Progenitor cell of endocrine pancreas (in vitro differentiated cells): ENCODE measurements around the gene TMEM209. TPM values are rescaled to one million over a fixed set of nuclear protein-coding genes. Genes with fewer than 3 reads are reported as not detected.
"Not testable (repeated sequence)": the region's sequence is repeated elsewhere in the genome, so short reads cannot be mapped to it uniquely, and the experiment has no call there.

Source experiments
- DNase-seq: peaks from one replicate; pipeline ENCODE4 v3.0.0; 2021; ENCODE audit warnings: low spot score; ENCODE audit not compliant: unreplicated experiment
- H3K27ac Mint-ChIP-seq: 2 replicates; pipeline ENCODE4 v1.8.0; 2021; ENCODE audit warnings: mild to moderate bottlenecking, moderate library complexity, mixed read lengths
- H3K27me3 Mint-ChIP-seq: 2 replicates; pipeline ENCODE4 v1.8.0; 2021; ENCODE audit warnings: mixed read lengths
- H3K36me3 Mint-ChIP-seq: 2 replicates; pipeline ENCODE4 v1.8.0; 2022; ENCODE audit warnings: mixed read lengths; ENCODE audit not compliant: insufficient read depth
- H3K4me1 Mint-ChIP-seq: 2 replicates; pipeline ENCODE4 v1.8.0; 2021; ENCODE audit warnings: low read depth, mixed read lengths
- H3K4me3 Mint-ChIP-seq: 2 replicates; pipeline ENCODE4 v1.8.0; 2021; ENCODE audit warnings: low read depth, mild to moderate bottlenecking, moderate library complexity, mixed read lengths
- H3K9me3 Mint-ChIP-seq: 2 replicates; pipeline ENCODE4 v1.8.0; 2021; ENCODE audit warnings: low read depth, mixed read lengths
- total RNA-seq: library from RNA; stranded (reverse); gene quantifications from 2 replicates; pipeline ENCODE4 v1.2.1, GENCODE V29; 2021
- TF ChIP-seq, protein P1 (sequence below): fragments of 200-600 bp; sonication (generic); IDR thresholded peaks from one replicate; pipeline ENCODE4 v1.5.0; 2021; ENCODE audit warnings: antibody characterized with exemption, mild to moderate bottlenecking; ENCODE audit not compliant: unreplicated experiment

TMEM209 gene
- total RNA-seq, 1 donor from 2014 or later, result 29.2 TPM

DNA sequence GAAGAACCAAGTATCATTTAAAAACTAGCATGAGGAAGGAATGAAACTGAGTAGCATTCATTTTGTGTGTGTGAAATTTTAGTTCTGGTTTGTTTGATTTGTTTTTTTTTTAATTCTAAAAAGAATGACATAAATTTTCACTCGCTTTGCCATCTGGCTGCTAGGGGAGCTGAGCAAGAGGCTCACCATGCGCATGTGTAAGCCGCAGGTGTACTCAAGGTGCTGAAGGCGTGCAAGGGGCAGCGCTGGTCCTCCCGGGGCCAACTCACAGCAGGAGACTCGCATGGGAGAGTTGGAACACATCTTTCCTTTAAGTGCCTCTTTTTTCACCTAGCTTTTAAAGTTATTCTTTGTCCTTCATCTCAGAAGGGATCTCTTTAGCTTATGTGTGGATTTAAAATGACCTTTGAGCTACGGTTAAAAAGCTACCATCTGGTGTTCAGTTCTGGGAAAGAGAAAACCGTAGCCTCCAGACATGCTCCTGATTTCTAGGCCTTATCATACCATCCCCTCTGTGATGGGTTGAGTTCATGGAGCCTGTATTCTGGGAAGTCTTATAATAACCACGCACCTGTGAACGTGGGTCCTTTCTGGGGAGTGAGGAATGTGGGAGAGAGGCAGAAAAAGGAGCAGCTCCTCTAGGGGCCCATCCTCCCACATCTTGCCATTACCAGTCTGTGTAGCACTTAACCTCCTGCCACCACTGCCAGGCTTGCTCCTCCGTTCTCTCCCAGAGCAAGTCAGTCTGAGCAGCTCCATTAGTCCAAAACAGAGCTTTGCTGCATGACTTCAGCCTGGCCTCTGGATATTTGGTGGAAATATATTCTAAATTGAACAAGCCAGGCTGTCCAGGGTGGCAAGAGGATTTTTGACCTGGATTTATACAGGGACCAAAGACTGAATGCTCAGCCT lies 73.0 kb downstream of the TMEM209 start:
- H3K9me3 Mint-ChIP-seq, result no peaks in the 10 kb centered on the region
- no peak overlapping the region for H3K4me3 Mint-ChIP-seq
- H3K27me3 Mint-ChIP-seq, result no peaks in the 10 kb centered on the region
- DNase-seq, result no peak
- TF ChIP-seq, protein P1, sequence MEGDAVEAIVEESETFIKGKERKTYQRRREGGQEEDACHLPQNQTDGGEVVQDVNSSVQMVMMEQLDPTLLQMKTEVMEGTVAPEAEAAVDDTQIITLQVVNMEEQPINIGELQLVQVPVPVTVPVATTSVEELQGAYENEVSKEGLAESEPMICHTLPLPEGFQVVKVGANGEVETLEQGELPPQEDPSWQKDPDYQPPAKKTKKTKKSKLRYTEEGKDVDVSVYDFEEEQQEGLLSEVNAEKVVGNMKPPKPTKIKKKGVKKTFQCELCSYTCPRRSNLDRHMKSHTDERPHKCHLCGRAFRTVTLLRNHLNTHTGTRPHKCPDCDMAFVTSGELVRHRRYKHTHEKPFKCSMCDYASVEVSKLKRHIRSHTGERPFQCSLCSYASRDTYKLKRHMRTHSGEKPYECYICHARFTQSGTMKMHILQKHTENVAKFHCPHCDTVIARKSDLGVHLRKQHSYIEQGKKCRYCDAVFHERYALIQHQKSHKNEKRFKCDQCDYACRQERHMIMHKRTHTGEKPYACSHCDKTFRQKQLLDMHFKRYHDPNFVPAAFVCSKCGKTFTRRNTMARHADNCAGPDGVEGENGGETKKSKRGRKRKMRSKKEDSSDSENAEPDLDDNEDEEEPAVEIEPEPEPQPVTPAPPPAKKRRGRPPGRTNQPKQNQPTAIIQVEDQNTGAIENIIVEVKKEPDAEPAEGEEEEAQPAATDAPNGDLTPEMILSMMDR, result no peak
- peaks cover 7% of the 10 kb centered on the region for H3K4me1 Mint-ChIP-seq
- peaks cover 33% of the 10 kb centered on the region for H3K36me3 Mint-ChIP-seq
- peak overlapping the region; percentile 46 for H3K27ac Mint-ChIP-seq

DNA sequence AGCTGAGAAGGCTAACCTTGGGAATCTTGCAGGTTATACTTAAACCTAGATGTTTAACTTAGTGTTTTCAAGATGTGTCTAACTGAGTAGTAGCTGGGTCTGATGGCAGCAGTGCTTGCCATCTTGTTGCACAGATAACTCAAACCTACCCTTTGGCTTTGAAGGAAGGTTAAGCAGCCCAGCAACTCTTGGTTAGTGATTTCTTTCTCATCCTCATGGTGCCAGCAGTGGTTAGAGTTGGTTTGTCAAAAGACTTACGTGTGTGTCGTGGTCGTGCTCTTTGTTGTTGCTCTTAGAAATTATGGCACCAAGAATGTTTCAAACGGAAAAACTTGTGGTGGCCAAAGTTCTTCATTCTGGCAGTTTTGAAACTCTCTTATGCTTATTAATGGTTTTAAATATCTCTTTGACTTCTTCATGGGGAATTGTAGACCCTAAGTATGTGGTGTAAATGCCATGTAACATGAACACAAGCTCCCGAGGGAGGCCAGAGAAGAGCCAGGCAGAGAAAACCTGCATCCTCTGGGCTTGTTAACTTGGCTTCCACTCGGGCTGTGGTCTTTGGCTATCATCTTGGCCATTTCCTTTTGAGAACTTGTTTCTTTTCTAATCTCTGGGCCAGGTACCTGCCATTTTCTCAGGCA lies 73.9 kb downstream of the TMEM209 start:
- no peaks in the 10 kb centered on the region for H3K27me3 Mint-ChIP-seq
- no peak for DNase-seq
- H3K4me1 Mint-ChIP-seq, result peaks cover 7% of the 10 kb centered on the region
- H3K27ac Mint-ChIP-seq, result peak overlapping the region; percentile 74
- peaks cover 37% of the 10 kb centered on the region for H3K36me3 Mint-ChIP-seq
- TF ChIP-seq, protein P1, result no peak
- no peak overlapping the region for H3K4me3 Mint-ChIP-seq
- H3K9me3 Mint-ChIP-seq, result no peaks in the 10 kb centered on the region

- TF ChIP-seq, protein P1, result no peak
- Mint-ChIP-seq H3K27ac (no peak overlapping the region), H3K4me3 (no peak overlapping the region), H3K36me3 (peaks cover 36% of the 10 kb centered on the region), H3K27me3 (no peaks in the 10 kb centered on the region), H3K9me3 (no peaks in the 10 kb centered on the region), H3K4me1 (peaks cover 4% of the 10 kb centered on the region)
- no peak for DNase-seq
These were observed 76.2 kb downstream of the TMEM209 start for GRCh38 chr7:130129011-130129411.

DNA sequence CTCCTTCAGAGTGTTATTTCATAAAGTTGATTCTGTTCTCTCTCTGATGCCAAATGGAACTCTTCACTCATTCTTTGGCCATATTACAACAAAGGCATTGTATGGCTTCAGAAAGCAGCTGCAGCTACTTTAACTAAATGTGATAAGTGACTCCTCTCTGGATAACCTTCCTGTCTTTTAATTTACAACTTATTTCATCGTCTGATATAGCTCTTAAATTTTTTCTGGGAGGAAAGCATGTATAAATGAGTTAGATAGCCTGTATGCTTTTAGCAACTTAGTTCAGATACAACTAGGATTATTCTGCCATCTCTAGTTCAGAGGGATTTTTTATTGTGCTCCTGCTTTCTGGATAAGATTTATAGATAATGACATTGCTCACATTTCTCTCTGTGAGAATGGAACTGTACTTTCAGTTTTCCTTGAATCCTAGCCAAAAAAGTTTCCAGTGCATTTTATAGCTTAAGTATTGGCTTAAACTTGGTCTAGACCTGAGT lies 77.3 kb downstream of the TMEM209 start:
- Mint-ChIP-seq H3K36me3 (peaks cover 37% of the 10 kb centered on the region), H3K27me3 (no peaks in the 10 kb centered on the region), H3K4me1 (no peaks in the 10 kb centered on the region), H3K4me3 (no peak overlapping the region), H3K27ac (no peak overlapping the region), H3K9me3 (no peaks in the 10 kb centered on the region)
- TF ChIP-seq, protein P1, result no peak
- no peak for DNase-seq

DNA sequence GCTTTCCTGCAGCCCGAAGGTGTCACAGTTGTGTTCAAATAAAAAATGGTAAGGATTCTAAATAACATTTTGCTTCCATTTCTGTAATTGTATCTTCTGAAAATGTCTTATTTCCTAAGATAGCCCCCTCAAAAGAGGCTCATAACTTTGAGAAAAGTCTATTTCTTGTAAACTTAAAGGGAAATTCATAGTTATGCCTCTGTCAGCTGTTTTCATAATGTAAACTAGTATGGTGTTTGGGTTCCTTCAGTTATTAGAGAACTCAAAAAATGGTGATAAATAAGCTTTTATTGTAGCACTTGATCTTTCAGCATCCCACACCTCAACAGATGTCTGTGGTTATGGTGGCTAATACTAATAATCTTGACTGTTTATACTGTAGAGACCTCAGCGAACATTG lies 77.8 kb downstream of the TMEM209 start:
- peaks cover 42% of the 10 kb centered on the region for H3K36me3 Mint-ChIP-seq

DNA sequence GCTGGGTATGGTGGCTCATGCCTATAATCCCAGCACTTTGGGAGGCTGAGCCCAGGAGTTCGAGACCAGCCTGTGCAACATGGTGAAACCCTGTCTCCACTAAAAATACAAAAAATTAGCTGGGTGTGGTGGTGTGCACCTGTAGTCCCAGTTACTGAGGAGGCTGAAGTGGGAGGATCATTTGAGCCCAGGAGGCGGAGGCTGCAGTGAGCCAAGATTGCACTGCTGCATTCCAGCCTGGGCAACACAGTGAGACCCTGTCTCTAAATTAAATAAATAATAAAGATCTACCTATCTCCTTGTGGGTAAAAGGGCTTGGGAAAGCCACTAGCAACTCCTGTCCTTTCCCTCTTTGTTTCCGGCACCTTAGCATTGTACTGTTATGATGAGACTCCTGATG lies 78.4 kb downstream of the TMEM209 start:
- DNase-seq, H3K4me1 Mint-ChIP-seq, H3K4me3 Mint-ChIP-seq, H3K27ac Mint-ChIP-seq, H3K27me3 Mint-ChIP-seq, H3K9me3 Mint-ChIP-seq: not testable (repeated sequence)
- peaks cover 42% of the 10 kb centered on the region for H3K36me3 Mint-ChIP-seq

More for the DNA sequence above, 77.8 kb downstream of the TMEM209 start:
- no peaks in the 10 kb centered on the region for H3K27me3 Mint-ChIP-seq
- TF ChIP-seq, protein P1, result no peak
- DNase-seq, result no peak
- no peak overlapping the region for H3K27ac Mint-ChIP-seq
- no peaks in the 10 kb centered on the region for H3K4me1 Mint-ChIP-seq
- no peaks in the 10 kb centered on the region for H3K9me3 Mint-ChIP-seq
- H3K4me3 Mint-ChIP-seq, result no peak overlapping the region
